ENCODE data around the gene SCG5. TPM values are rescaled to one million over a fixed set of nuclear protein-coding genes. Genes with fewer than 3 reads are reported as not detected.
A peak's percentile ranks its signal among the peaks of the same experiment; 100 is the strongest.

The SCG5 gene
- polyA plus RNA-seq, 1 experiment: 9.4 TPM

GRCh38 chr15:32671339-32672325, 30.1 kb downstream of the SCG5 start:
- ChIA-PET CTCF (interaction anchor here (0.9 to 3.4 kb wide), 5 partner anchors 9 to 173 kb away, joined by 3 to 12 read pairs (median 3); no protein-coding TSS in a partner anchor), POLR2A (no interaction called here)
- H3K27me3 ChIP-seq (ENCODE audit: control insufficient read depth, insufficient read depth, low read length): no peaks in the 10 kb centered on the region
- no peaks in the 10 kb centered on the region for H3K36me3 ChIP-seq (ENCODE audit: control insufficient read depth, insufficient read depth, low read length)
- no peak for TF ChIP-seq CTCF (IDR thresholded peaks at IDR 0.05; ENCODE audit: insufficient read depth, low read depth, low read length)
- no peak overlapping the region for H3K4me3 ChIP-seq (ENCODE audit: low read depth, low read length)
- peak; percentile 54 for DNase-seq (ENCODE audit: low read depth)

- POLR2A ChIA-PET: no interaction called here
- H3K36me3 ChIP-seq (ENCODE audit: control insufficient read depth, insufficient read depth, low read length): no peaks in the 10 kb centered on the region
- H3K4me3 ChIP-seq (ENCODE audit: low read depth, low read length): no peak overlapping the region
- no peaks in the 10 kb centered on the region for H3K27me3 ChIP-seq (ENCODE audit: control insufficient read depth, insufficient read depth, low read length)
- TF ChIP-seq CTCF (IDR thresholded peaks at IDR 0.05; ENCODE audit: insufficient read depth, low read depth, low read length): no peak
- no peak for DNase-seq (ENCODE audit: low read depth)
- CTCF ChIA-PET: interaction anchor here (0.9 to 1.0 kb wide), 2 partner anchors 9 to 59 kb away, joined by 3 read pairs; no protein-coding TSS in a partner anchor
These were observed 33.2 kb downstream of the SCG5 start for GRCh38 chr15:32674681-32675080.

GRCh38 chr15:32675466-32675865, 34.0 kb downstream of the SCG5 start:
- no peaks in the 10 kb centered on the region for H3K27me3 ChIP-seq (ENCODE audit: control insufficient read depth, insufficient read depth, low read length)
- ChIA-PET CTCF (interaction anchor here (0.9 to 1.0 kb wide), 2 partner anchors 10 to 58 kb away, joined by 3 read pairs; no protein-coding TSS in a partner anchor), POLR2A (no interaction called here)
- no peaks in the 10 kb centered on the region for H3K36me3 ChIP-seq (ENCODE audit: control insufficient read depth, insufficient read depth, low read length)
- DNase-seq (ENCODE audit: low read depth): no peak
- no peak overlapping the region for H3K4me3 ChIP-seq (ENCODE audit: low read depth, low read length)
- TF ChIP-seq CTCF (IDR thresholded peaks at IDR 0.05; ENCODE audit: insufficient read depth, low read depth, low read length): no peak

- no peaks in the 10 kb centered on the region for H3K27me3 ChIP-seq (ENCODE audit: control insufficient read depth, insufficient read depth, low read length)
- CTCF ChIA-PET: interaction anchor here (0.8 kb wide), 1 partner anchor 27 kb away, joined by 4 read pairs; no protein-coding TSS in a partner anchor
- no peak for TF ChIP-seq CTCF (IDR thresholded peaks at IDR 0.05; ENCODE audit: insufficient read depth, low read depth, low read length)
- no peak overlapping the region for H3K4me3 ChIP-seq (ENCODE audit: low read depth, low read length)
- POLR2A ChIA-PET: no interaction called here
- DNase-seq (ENCODE audit: low read depth): no peak
- H3K36me3 ChIP-seq (ENCODE audit: control insufficient read depth, insufficient read depth, low read length): no peaks in the 10 kb centered on the region
These were observed 34.7 kb downstream of the SCG5 start for GRCh38 chr15:32676169-32676568.

GRCh38 chr15:32677238-32677750, 35.8 kb downstream of the SCG5 start:
- Histone ChIP-seq H3K27me3 (ENCODE audit: control insufficient read depth, insufficient read depth, low read length) (no peaks in the 10 kb centered on the region), H3K36me3 (ENCODE audit: control insufficient read depth, insufficient read depth, low read length) (no peaks in the 10 kb centered on the region), H3K4me3 (ENCODE audit: low read depth, low read length) (no peak overlapping the region)
- TF ChIP-seq CTCF (IDR thresholded peaks at IDR 0.05; ENCODE audit: insufficient read depth, low read depth, low read length): no peak
- POLR2A ChIA-PET: no interaction called here
- no peak for DNase-seq (ENCODE audit: low read depth)
- CTCF ChIA-PET: interaction anchor here (0.8 kb wide), 1 partner anchor 28 kb away, joined by 4 read pairs; no protein-coding TSS in a partner anchor
